ENCODE data around the gene PKIB. TPM values are rescaled to one million over a fixed set of nuclear protein-coding genes. Genes with fewer than 3 reads are reported as not detected.

The PKIB gene
- total and polyA plus RNA-seq, 10 of the 15 experiments (the other 5 are each of a cell fraction or from before 2014, with no cell fraction given), result 0.20 to 1.8 (median 0.87) TPM

DNA sequence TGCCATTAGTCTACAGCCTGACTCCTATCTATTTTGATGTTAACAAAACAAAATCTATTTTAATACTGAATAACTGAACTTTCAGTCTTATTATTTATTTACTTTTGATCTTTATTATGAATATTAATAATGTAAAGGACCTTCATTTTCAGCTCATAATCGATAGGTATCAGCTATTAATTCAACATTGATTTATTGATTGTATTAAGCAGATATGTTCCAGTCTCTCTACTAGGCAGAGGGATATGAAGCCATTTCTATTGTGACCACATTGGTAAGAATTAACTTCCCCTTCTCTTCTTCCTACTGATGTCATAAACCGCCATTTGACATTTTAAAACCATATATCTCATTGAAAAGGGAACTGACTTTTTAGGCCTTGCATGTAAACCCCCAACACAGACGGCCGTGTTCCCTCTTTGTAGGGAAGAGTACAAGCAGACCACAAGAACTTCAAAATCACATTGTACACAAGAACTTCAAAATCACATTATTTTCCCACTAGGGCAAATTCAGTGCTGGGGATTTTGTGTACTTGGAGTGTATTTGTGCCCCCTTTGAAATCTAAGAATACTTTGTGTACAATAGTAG is 99.8 kb downstream of the PKIB start (continued):
- TF ChIP-seq IKZF2 (IDR thresholded peaks at IDR 0.05) (peak; percentile 92), JUNB (IDR thresholded peaks at IDR 0.05) (peak; percentile 64), KLF5 (IDR thresholded peaks at IDR 0.05; ENCODE audit: partially characterized antibody) (no peak), CREB1 (IDR thresholded peaks at IDR 0.05; ENCODE audit: low read depth) (peak; percentile 56; the same call in 1 of the 2 replicates), BMI1 (IDR thresholded peaks at IDR 0.05; ENCODE audit: borderline replicate concordance) (peak; percentile 66; the same call in 1 of the 2 replicates), EED (IDR thresholded peaks at IDR 0.05; ENCODE audit: low read depth) (peak; percentile 72), MXI1 (IDR thresholded peaks at IDR 0.05; ENCODE audit: low read depth, low read length) (no peak), ZNF622 (IDR thresholded peaks at IDR 0.05) (no peak), FOXM1 (IDR thresholded peaks at IDR 0.05; ENCODE audit: low read depth, low read length) (peak; percentile 78; the same call in 1 of the 2 replicates), SPI1 (IDR thresholded peaks at IDR 0.05; ENCODE audit: borderline replicate concordance, insufficient read depth, low read depth, low read length) (peak; percentile 91), SIX5 (IDR thresholded peaks at IDR 0.05; ENCODE audit: low read depth, low read length, severe bottlenecking) (no peak), NBN (IDR thresholded peaks at IDR 0.05) (peak; percentile 65; the same call in 1 of the 2 replicates), KDM1A (IDR thresholded peaks at IDR 0.05; ENCODE audit: borderline replicate concordance) (no peak)
- TF ChIP-seq, protein P1, sequence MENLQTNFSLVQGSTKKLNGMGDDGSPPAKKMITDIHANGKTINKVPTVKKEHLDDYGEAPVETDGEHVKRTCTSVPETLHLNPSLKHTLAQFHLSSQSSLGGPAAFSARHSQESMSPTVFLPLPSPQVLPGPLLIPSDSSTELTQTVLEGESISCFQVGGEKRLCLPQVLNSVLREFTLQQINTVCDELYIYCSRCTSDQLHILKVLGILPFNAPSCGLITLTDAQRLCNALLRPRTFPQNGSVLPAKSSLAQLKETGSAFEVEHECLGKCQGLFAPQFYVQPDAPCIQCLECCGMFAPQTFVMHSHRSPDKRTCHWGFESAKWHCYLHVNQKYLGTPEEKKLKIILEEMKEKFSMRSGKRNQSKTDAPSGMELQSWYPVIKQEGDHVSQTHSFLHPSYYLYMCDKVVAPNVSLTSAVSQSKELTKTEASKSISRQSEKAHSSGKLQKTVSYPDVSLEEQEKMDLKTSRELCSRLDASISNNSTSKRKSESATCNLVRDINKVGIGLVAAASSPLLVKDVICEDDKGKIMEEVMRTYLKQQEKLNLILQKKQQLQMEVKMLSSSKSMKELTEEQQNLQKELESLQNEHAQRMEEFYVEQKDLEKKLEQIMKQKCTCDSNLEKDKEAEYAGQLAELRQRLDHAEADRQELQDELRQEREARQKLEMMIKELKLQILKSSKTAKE (IDR thresholded peaks at IDR 0.05; ENCODE audit: low read depth, poor library complexity, severe bottlenecking), result peak; percentile 33
- TF ChIP-seq, protein P2, sequence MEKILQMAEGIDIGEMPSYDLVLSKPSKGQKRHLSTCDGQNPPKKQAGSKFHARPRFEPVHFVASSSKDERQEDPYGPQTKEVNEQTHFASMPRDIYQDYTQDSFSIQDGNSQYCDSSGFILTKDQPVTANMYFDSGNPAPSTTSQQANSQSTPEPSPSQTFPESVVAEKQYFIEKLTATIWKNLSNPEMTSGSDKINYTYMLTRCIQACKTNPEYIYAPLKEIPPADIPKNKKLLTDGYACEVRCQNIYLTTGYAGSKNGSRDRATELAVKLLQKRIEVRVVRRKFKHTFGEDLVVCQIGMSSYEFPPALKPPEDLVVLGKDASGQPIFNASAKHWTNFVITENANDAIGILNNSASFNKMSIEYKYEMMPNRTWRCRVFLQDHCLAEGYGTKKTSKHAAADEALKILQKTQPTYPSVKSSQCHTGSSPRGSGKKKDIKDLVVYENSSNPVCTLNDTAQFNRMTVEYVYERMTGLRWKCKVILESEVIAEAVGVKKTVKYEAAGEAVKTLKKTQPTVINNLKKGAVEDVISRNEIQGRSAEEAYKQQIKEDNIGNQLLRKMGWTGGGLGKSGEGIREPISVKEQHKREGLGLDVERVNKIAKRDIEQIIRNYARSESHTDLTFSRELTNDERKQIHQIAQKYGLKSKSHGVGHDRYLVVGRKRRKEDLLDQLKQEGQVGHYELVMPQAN (conservative IDR thresholded peaks at IDR 0.05), result no peak
- TF ChIP-seq, protein P3, sequence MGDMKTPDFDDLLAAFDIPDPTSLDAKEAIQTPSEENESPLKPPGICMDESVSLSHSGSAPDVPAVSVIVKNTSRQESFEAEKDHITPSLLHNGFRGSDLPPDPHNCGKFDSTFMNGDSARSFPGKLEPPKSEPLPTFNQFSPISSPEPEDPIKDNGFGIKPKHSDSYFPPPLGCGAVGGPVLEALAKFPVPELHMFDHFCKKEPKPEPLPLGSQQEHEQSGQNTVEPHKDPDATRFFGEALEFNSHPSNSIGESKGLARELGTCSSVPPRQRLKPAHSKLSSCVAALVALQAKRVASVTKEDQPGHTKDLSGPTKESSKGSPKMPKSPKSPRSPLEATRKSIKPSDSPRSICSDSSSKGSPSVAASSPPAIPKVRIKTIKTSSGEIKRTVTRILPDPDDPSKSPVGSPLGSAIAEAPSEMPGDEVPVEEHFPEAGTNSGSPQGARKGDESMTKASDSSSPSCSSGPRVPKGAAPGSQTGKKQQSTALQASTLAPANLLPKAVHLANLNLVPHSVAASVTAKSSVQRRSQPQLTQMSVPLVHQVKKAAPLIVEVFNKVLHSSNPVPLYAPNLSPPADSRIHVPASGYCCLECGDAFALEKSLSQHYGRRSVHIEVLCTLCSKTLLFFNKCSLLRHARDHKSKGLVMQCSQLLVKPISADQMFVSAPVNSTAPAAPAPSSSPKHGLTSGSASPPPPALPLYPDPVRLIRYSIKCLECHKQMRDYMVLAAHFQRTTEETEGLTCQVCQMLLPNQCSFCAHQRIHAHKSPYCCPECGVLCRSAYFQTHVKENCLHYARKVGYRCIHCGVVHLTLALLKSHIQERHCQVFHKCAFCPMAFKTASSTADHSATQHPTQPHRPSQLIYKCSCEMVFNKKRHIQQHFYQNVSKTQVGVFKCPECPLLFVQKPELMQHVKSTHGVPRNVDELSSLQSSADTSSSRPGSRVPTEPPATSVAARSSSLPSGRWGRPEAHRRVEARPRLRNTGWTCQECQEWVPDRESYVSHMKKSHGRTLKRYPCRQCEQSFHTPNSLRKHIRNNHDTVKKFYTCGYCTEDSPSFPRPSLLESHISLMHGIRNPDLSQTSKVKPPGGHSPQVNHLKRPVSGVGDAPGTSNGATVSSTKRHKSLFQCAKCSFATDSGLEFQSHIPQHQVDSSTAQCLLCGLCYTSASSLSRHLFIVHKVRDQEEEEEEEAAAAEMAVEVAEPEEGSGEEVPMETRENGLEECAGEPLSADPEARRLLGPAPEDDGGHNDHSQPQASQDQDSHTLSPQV (IDR thresholded peaks at IDR 0.05), result no peak
- TF ChIP-seq, protein P4, sequence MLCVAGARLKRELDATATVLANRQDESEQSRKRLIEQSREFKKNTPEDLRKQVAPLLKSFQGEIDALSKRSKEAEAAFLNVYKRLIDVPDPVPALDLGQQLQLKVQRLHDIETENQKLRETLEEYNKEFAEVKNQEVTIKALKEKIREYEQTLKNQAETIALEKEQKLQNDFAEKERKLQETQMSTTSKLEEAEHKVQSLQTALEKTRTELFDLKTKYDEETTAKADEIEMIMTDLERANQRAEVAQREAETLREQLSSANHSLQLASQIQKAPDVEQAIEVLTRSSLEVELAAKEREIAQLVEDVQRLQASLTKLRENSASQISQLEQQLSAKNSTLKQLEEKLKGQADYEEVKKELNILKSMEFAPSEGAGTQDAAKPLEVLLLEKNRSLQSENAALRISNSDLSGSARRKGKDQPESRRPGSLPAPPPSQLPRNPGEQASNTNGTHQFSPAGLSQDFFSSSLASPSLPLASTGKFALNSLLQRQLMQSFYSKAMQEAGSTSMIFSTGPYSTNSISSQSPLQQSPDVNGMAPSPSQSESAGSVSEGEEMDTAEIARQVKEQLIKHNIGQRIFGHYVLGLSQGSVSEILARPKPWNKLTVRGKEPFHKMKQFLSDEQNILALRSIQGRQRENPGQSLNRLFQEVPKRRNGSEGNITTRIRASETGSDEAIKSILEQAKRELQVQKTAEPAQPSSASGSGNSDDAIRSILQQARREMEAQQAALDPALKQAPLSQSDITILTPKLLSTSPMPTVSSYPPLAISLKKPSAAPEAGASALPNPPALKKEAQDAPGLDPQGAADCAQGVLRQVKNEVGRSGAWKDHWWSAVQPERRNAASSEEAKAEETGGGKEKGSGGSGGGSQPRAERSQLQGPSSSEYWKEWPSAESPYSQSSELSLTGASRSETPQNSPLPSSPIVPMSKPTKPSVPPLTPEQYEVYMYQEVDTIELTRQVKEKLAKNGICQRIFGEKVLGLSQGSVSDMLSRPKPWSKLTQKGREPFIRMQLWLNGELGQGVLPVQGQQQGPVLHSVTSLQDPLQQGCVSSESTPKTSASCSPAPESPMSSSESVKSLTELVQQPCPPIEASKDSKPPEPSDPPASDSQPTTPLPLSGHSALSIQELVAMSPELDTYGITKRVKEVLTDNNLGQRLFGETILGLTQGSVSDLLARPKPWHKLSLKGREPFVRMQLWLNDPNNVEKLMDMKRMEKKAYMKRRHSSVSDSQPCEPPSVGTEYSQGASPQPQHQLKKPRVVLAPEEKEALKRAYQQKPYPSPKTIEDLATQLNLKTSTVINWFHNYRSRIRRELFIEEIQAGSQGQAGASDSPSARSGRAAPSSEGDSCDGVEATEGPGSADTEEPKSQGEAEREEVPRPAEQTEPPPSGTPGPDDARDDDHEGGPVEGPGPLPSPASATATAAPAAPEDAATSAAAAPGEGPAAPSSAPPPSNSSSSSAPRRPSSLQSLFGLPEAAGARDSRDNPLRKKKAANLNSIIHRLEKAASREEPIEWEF (IDR thresholded peaks at IDR 0.05; ENCODE audit: insufficient replicate concordance, low read depth, low read length), result peak; percentile 97

Measured in GM12878 (cell line).